NCI-H82 treated with DMSO at 0.1 percent for 48 hours (cell line): ENCODE data around the gene ACSL1.
"Not testable (repeated sequence)": the region's sequence is repeated elsewhere in the genome, so short reads cannot be mapped to it uniquely, and the experiment has no call there.

Experiments used
- DNase-seq: peaks from one replicate; lab custom pipeline; 2025; ENCODE audit not compliant: unreplicated experiment; lab: John Stamatoyannopoulos, UW

Gene ACSL1

GRCh38 chr4:184839075-184839399 is 13.3 kb upstream of the ACSL1 start:
- not testable (repeated sequence) for DNase-seq

- DNase-seq: no peak
Measured at GRCh38 chr4:184838249-184839074, 12.7 kb upstream of the ACSL1 start.

GRCh38 chr4:184836613-184837012 is 10.8 kb upstream of the ACSL1 start:
- no peak for DNase-seq

- DNase-seq: no peak
Measured at GRCh38 chr4:184833046-184833838, 7.5 kb upstream of the ACSL1 start.

- no peak for DNase-seq
Measured at GRCh38 chr4:184831153-184831552, 5.4 kb upstream of the ACSL1 start.

GRCh38 chr4:184826691-184827270 is 1.0 kb upstream of the ACSL1 start:
- DNase-seq: no peak

GRCh38 chr4:184825141-184825895 is 450 bp downstream of the ACSL1 start:
- DNase-seq: no peak

- DNase-seq: no peak
Measured at GRCh38 chr4:184824776-184825084, 1.0 kb downstream of the ACSL1 start.

- no peak for DNase-seq
Measured at GRCh38 chr4:184824081-184824775, 1.5 kb downstream of the ACSL1 start.

GRCh38 chr4:184823014-184823413 is 2.8 kb downstream of the ACSL1 start:
- DNase-seq: no peak

- no peak for DNase-seq
Measured at GRCh38 chr4:184822356-184822755, 3.4 kb downstream of the ACSL1 start.

GRCh38 chr4:184821242-184821641 is 4.5 kb downstream of the ACSL1 start:
- DNase-seq: no peak

- no peak for DNase-seq
Measured at GRCh38 chr4:184819786-184820185, 6.0 kb downstream of the ACSL1 start.

GRCh38 chr4:184818216-184818564 is 7.6 kb downstream of the ACSL1 start:
- DNase-seq: no peak

- no peak for DNase-seq
Measured at GRCh38 chr4:184817494-184818215, 8.1 kb downstream of the ACSL1 start.

GRCh38 chr4:184816962-184817361 is 8.8 kb downstream of the ACSL1 start:
- no peak for DNase-seq

- no peak for DNase-seq
Measured at GRCh38 chr4:184815046-184815877, 10.5 kb downstream of the ACSL1 start.

GRCh38 chr4:184814686-184815045 is 11.1 kb downstream of the ACSL1 start:
- no peak for DNase-seq

- no peak for DNase-seq
Measured at GRCh38 chr4:184812651-184813181, 13.1 kb downstream of the ACSL1 start.
